Lung (tissue), 12 donors: ENCODE results near the gene TDRD12. TPM values are rescaled to one million over a fixed set of nuclear protein-coding genes. Genes with fewer than 3 reads are reported as not detected.
"Not testable (repeated sequence)": the region's sequence is repeated elsewhere in the genome, so short reads cannot be mapped to it uniquely, and the experiment has no call there.

Experiments
- ATAC-seq: fragments of 200-7000 bp; cut with Tn5 transposase; one replicate; pipeline ENCODE4 v1.9.1; 2020; ENCODE audit warnings: moderate number of reproducible peaks; ENCODE audit not compliant: insufficient read depth, low FRiP score
- DNase-seq, 3 donors: peaks; one replicate each; pipeline ENCODE4 v3.0.0-alpha.2; 2013 to 2017
- H3K27ac ChIP-seq, 2 donors: one replicate each; pipeline ENCODE4 v1.5.1; 2013; ENCODE audit warnings: mild to moderate bottlenecking in 2 of 2, moderate library complexity in 2 of 2, control low read depth in 1 of 2, inconsistent platforms in 1 of 2, low read depth in 1 of 2, low read length in 1 of 2
- H3K27me3 ChIP-seq, 3 donors: one replicate each; pipeline ENCODE4 v1.5.1; 2013; ENCODE audit warnings: low read length in 2 of 3; ENCODE audit not compliant: control insufficient read depth in 3 of 3, insufficient read depth in 3 of 3
- H3K36me3 ChIP-seq, 4 donors: one replicate each; pipeline ENCODE4 v1.5.1; 2013; ENCODE audit warnings: low read length in 4 of 4, mild to moderate bottlenecking in 1 of 4, moderate library complexity in 1 of 4; ENCODE audit not compliant: control insufficient read depth in 4 of 4, insufficient read depth in 4 of 4
- H3K4me1 ChIP-seq, 5 donors: one replicate each; pipeline ENCODE4 v1.5.1; 2013; ENCODE audit warnings: low read length in 5 of 5, mild to moderate bottlenecking in 2 of 5, moderate library complexity in 1 of 5; ENCODE audit not compliant: control insufficient read depth in 5 of 5, insufficient read depth in 5 of 5
- H3K4me3 ChIP-seq: one replicate; pipeline ENCODE4 v1.5.1; 2013; ENCODE audit warnings: mild to moderate bottlenecking, control low read depth, moderate library complexity
- H3K9ac ChIP-seq, 2 donors: one replicate each; pipeline ENCODE4 v1.5.1; 2013; ENCODE audit warnings: low read length in 2 of 2, control low read depth in 1 of 2; ENCODE audit not compliant: insufficient read depth in 1 of 2
- H3K9me3 ChIP-seq, 4 donors: one replicate each; pipeline ENCODE4 v1.5.1; 2013; ENCODE audit warnings: low read length in 3 of 4, mild to moderate bottlenecking in 1 of 4, moderate library complexity in 1 of 4; ENCODE audit not compliant: control insufficient read depth in 4 of 4, insufficient read depth in 3 of 4
- CTCF ChIP-seq: IDR thresholded peaks from 2 replicates; pipeline ENCODE4 v1.5.1; 2012; ENCODE audit warnings: mild to moderate bottlenecking; ENCODE audit errors: control extremely low read depth, extremely low read depth
- WGBS, 2 donors: extraction: QIAGEN DNeasy Blood & Tissue Kit; methylation state at CpG; one replicate each; pipeline ENCODE4 v1.1.7; 2013; 5-methylcytosine and 5-hydroxymethylcytosine counted together
- polyA plus RNA-seq, 2 donors: library from polyadenylated mRNA; stranded (reverse); fragments of 200-250 nt; gene quantifications; one replicate each; pipeline ENCODE4 v1.2.1, GENCODE V29; 2013
- total RNA-seq, 2 donors: library from RNA; depleted of rRNA in 1 of 2; stranded (reverse); fragments of >200 nt in 1 of 2; gene quantifications; one replicate each; pipeline ENCODE4 v1.2.1, GENCODE V29; 2014 to 2021
- donor health status: control.
- donor health status: control.
- donor health status: Bipolar disorder and iron deficiency.
- donor health status: healthy.
- donor health status: DM: yes; HTN: yes; CAD: no.

TDRD12 gene
- total and polyA plus RNA-seq, 4 donors = 0.08 to 0.14 (median 0.10) TPM

GRCh38 chr19:32691291-32691951 lies 28.1 kb upstream of the TDRD12 start, which contains the start of gene NUDT19:
Gene NUDT19, plus strand, starts transcription at chr19:32691821. Its CDS starts 140 bp downstream, at chr19:32691961.
- peak within 1 kb of the TSS; percentile 63 to 69 for H3K9ac ChIP-seq
- DNase-seq = peak; percentile 85 to 92 (median 91)
- WGBS, 2 donors = 7 to 12% methylated on average over 30 to 32 of the region's 32 CpGs
- H3K4me1 ChIP-seq = peaks cover 3 to 23% (median 16%) of the 10 kb centered on the region in 5 donors
- peak within 1 kb of the TSS; percentile 86 for H3K4me3 ChIP-seq
- H3K36me3 ChIP-seq = peaks cover 0 to 10% (median 0%) of the 10 kb centered on the region in 4 donors
- peak within 1 kb of the TSS; percentile 94 to 97 for H3K27ac ChIP-seq
- no peaks in the 10 kb centered on the region for H3K9me3 ChIP-seq
- ATAC-seq = peak; percentile 90
- no peaks in the 10 kb centered on the region for H3K27me3 ChIP-seq
- TF ChIP-seq CTCF = no peak

- TF ChIP-seq CTCF = no peak
- Histone ChIP-seq H3K27me3 (no peaks in the 10 kb centered on the region), H3K4me1 (peaks cover 3 to 23% (median 18%) of the 10 kb centered on the region in 5 donors), H3K36me3 (peaks cover 0 to 13% (median under 1%) of the 10 kb centered on the region in 4 donors), H3K27ac (peak overlapping the region; percentile 94 to 97), H3K9ac (peak overlapping the region; percentile 63 to 69), H3K9me3 (no peaks in the 10 kb centered on the region), H3K4me3 (peak overlapping the region; percentile 86)
- WGBS, 2 donors = 2% methylated on average over 80 to 93 of the region's 93 CpGs
- DNase-seq (peak; percentile 68 to 77 (median 71)), ATAC-seq (peak; percentile 73)
These were observed 27.4 kb upstream of the TDRD12 start for GRCh38 chr19:32691952-32692726.

GRCh38 chr19:32692727-32693061 lies 26.9 kb upstream of the TDRD12 start:
- Histone ChIP-seq H3K4me1 (peaks cover 3 to 23% (median 18%) of the 10 kb centered on the region in 5 donors), H3K9me3 (no peaks in the 10 kb centered on the region), H3K36me3 (peaks cover 0 to 13% (median under 1%) of the 10 kb centered on the region in 4 donors), H3K4me3 (peak overlapping the region; percentile 86), H3K9ac (peak overlapping the region; percentile 63 to 69), H3K27ac (peak overlapping the region; percentile 94 to 97), H3K27me3 (no peaks in the 10 kb centered on the region)
- DNase-seq (no peak), ATAC-seq (no peak)
- no peak for TF ChIP-seq CTCF
- WGBS, 2 donors = 27 to 51% methylated on average over 7 of the region's 7 CpGs

GRCh38 chr19:32693151-32694108 lies 26.1 kb upstream of the TDRD12 start:
- Histone ChIP-seq H3K36me3 (peaks cover 0 to 13% (median 1%) of the 10 kb centered on the region in 4 donors), H3K4me1 (peaks cover 3 to 23% (median 18%) of the 10 kb centered on the region in 5 donors)
- H3K9ac ChIP-seq, ATAC-seq, DNase-seq, H3K27ac ChIP-seq, H3K4me3 ChIP-seq, H3K9me3 ChIP-seq, H3K27me3 ChIP-seq: not testable (repeated sequence)
- 47 to 71% methylated on average over 20 of the region's 20 CpGs for WGBS, 2 donors

GRCh38 chr19:32694316-32694715 lies 25.3 kb upstream of the TDRD12 start:
- 45 to 51% methylated on average over 2 of the region's 2 CpGs for WGBS, 2 donors

More at GRCh38 chr19:32694316-32694715, 25.3 kb upstream of the TDRD12 start:
- H3K4me3 ChIP-seq, H3K9ac ChIP-seq, H3K9me3 ChIP-seq, H3K27me3 ChIP-seq, ATAC-seq: not testable (repeated sequence)
- peak in 1 of 3 donors; percentile 28 for DNase-seq
- peak overlapping the region in 1 of 2 donors; percentile 44 for H3K27ac ChIP-seq
- peaks cover 3 to 23% (median 18%) of the 10 kb centered on the region in 5 donors for H3K4me1 ChIP-seq
- H3K36me3 ChIP-seq = peaks cover 0 to 13% (median 3%) of the 10 kb centered on the region in 4 donors
